Colon (tissue), 2 donors: ENCODE results near the gene PXYLP1.
"Not testable (repeated sequence)": the region's sequence is repeated elsewhere in the genome, so short reads cannot be mapped to it uniquely, and the experiment has no call there.

Experiments used
- FAIRE-seq: peaks from 2 replicates; lab custom pipeline; 2012; peaks lifted over from hg19 to GRCh38; lab: Jason Lieb, UNC
- donor health status: control.
- donor health status: control.

The PXYLP1 gene, protein sequence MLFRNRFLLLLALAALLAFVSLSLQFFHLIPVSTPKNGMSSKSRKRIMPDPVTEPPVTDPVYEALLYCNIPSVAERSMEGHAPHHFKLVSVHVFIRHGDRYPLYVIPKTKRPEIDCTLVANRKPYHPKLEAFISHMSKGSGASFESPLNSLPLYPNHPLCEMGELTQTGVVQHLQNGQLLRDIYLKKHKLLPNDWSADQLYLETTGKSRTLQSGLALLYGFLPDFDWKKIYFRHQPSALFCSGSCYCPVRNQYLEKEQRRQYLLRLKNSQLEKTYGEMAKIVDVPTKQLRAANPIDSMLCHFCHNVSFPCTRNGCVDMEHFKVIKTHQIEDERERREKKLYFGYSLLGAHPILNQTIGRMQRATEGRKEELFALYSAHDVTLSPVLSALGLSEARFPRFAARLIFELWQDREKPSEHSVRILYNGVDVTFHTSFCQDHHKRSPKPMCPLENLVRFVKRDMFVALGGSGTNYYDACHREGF

DNA sequence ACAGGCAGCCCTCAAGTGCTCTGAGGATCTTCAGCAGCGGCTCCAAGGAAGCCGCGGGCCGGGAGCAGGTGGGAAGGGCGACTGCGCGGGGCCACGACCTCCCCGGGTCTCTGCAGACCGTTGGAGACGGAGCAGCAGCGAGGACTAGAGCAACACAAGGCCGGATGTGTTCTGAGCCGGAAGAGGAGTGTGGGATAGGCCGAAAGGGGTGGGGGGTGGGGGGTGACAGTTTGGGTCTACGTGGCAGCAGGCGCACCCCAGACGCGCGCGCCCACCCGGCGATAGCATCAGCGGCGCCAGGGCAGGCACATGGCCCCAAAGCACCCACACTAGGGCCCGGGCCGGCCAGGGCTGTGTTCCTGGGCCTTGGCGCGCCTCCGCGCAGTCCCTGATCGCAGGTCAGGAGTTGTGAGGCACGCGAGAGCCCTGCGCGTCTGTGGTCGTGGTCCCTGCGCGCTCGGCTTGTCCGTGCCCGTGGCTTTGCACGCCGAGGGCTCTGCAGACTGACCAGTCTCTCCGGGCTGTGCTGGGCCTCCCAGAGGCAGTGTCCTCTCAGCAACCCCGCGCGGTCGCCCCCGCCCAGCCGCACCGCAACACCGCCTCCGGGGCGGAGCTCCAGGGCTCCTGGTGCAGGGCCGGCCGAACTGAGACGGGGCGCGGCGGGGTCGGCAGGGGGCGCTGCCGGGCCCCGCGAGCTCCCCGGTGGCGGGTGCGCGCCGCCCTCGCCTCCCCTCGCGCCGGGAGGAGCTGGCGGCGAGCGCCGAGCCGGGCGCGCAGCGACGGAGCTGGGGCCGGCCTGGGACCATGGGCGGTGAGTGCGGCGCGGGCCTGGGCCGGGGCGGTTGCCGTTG is at the start of gene PXYLP1:
Gene PXYLP1 (plus strand): TSS at position 725 of the 851 bp plus-strand sequence. CDS start 28,351 bp downstream, outside the sequence.
- FAIRE-seq = no peak

DNA sequence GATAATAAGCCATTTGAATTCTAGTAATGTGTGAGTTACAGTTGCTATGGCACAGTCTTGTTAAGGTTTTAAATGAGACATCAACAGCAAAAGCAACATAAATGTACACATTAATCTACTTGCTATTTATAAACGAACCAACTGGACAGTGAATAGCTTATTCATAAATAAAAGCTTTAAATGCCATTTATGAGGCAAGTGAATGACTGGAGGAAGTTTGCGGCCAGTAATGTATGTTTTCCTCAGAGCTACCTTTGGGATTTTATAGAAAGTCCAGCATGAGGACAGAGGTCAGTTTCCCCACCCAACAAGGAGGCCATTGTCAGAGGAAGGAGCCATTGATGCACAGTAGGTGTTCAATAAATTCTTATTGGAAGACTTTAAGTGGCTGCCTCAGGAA is 48.0 kb upstream of the PXYLP1 start:
- no peak for FAIRE-seq

GRCh38 chr3:141184430-141184829 is 47.2 kb upstream of the PXYLP1 start:
- no peak for FAIRE-seq

DNA sequence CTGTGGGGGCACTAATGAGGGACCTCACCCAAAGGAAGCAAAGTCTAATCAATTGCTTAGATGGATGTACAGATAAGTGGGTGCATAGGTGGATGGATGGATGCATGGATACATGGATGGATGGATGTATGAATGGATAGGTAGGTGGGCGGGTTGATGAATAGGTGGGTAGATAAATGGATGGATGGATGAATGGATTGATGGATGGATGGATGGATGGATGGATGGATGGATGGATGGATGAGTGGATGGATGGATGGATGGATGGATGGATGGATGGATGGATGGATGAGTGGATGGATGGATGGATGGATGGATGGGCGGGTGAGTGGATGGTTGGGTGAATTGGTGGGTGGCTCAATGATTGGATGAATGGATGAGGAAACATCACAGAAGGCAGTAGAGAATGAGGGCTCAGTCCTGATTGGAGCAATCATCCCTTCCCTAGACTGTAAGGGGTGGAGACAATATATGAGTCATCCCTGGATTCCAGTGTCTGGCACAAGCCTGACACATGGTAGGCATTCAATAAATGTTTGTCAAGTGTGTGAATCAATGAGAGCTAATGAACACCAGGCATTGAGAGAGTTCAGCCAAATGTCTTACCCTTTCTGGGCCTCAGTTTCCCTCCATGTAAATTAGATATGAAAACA is 40.4 kb upstream of the PXYLP1 start:
- no peak for FAIRE-seq

DNA sequence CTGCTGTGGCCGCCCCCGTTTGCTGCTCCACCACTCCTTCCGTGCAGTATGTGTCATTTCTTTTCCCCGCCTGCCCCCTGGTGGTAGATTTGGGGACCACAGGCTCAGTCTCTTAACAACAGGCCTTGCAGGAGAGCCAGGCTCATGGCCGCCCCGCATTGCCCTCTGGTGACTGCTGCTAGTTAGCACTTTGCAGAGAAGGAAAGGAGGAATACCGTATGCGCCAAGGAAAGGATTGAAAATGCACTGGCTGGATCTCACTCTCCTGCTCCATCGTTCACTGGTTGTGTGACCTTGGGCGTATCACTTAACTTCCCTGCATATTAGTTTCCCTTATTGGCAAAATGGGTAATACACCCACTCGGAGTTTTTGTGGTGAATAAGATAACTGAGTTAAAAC is 39.3 kb upstream of the PXYLP1 start:
- FAIRE-seq = no peak

- FAIRE-seq = no peak
Observed at GRCh38 chr3:141193066-141193830, 38.4 kb upstream of the PXYLP1 start.

GRCh38 chr3:141201122-141201521 is 30.5 kb upstream of the PXYLP1 start:
- no peak for FAIRE-seq

- FAIRE-seq = no peak
Observed at GRCh38 chr3:141202682-141203081, 28.9 kb upstream of the PXYLP1 start.

- no peak for FAIRE-seq
Observed at GRCh38 chr3:141203866-141204265, 27.8 kb upstream of the PXYLP1 start.

GRCh38 chr3:141204343-141204742 is 27.3 kb upstream of the PXYLP1 start:
- FAIRE-seq = no peak

DNA sequence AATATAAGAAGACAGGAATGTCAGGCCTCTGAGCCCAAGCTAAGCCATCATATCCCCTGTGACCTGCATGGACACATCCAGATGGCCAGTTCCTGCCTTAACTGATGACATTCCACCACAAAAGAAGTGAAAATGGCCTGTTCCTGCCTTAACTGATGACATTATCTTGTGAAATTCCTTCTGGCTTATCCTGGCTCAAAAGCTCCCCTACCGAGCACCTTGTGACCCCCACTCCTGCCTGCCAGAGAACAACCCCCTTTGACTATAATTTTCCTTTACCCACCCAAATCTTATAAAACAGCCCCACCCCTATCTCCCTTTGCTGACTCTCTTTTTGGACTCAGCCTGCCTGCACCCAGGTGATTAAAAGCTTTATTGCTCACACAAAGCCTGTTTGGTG is 20.3 kb upstream of the PXYLP1 start:
- not testable (repeated sequence) for FAIRE-seq

- FAIRE-seq = no peak
Observed at GRCh38 chr3:141212101-141212500, 19.5 kb upstream of the PXYLP1 start.

DNA sequence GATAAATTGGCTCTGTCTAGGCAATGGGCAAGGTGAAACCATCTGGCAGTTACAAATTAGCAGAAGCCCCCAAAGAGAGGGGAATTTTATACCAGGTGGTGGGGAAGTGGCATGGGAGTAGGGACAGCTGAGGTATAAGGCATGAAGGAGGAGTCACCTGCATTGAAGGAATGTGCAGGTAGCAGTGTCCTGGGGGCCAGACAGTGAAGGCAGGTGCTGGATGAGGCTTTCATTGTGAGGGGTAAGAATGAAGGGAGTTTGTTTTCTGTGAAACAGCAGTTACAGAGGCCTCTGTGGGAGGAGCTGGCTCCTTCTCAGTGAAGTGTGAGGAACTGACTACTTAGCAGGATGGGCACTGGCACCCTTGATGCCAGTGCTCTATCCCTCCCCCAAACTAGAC is 19.1 kb upstream of the PXYLP1 start:
- no peak for FAIRE-seq

DNA sequence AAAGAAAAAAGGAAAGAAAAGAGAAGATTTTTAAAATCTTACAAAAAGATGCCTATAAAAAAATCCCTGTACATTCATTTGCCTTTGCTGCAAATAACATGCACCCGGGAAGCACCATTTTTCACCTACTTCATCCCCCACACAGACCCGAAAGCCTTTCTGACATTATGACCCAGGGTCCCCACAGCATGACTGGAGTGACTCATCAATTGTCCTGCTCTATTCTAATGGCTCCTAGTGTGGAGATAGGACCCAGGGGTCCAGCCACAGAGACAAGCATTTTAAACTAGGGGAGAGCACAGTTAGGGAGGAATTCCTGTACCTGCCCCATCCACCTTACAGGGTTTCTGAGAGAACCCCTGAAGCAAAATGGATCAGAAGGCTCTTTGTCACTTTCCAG is 14.7 kb upstream of the PXYLP1 start:
- no peak for FAIRE-seq

DNA sequence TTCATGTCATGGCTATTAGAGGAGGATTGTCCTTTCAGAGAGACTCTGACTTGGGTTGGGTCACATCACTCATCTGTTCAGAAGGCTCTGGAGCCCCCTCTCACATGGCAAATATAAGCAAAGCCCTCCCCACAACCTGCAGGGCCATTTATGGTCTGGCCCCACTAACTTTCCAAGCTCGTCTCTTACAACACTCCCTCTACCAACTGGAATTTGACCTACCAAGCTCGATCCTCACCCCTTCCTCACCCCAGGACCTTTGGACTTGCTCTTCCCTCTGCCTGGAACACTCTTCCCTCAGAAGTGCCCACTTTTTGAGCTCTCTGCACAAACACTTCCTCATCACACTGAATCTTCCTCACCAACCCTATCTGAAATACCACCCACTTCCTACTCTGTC is 14.2 kb upstream of the PXYLP1 start:
- FAIRE-seq = no peak

GRCh38 chr3:141218162-141218835 is 13.3 kb upstream of the PXYLP1 start:
- FAIRE-seq = no peak

DNA sequence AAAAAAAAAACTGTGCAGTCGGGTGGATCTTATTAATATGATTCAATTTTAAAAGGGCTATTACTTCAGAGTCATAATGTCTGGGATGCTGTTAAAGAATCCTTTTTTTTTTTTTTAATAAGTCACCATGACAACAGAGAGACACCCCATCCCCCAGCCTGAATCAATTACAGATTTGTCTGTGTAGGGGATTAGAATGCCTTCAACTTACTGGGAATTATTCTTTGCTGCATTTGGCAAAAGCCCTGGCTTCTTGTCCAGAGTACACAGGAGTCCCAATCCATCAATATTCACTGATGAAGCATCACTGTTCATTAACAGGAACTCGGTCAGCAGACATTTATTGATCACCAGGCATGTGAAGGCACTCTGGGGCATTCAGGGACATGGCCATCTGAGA is 12.7 kb upstream of the PXYLP1 start:
- no peak for FAIRE-seq

DNA sequence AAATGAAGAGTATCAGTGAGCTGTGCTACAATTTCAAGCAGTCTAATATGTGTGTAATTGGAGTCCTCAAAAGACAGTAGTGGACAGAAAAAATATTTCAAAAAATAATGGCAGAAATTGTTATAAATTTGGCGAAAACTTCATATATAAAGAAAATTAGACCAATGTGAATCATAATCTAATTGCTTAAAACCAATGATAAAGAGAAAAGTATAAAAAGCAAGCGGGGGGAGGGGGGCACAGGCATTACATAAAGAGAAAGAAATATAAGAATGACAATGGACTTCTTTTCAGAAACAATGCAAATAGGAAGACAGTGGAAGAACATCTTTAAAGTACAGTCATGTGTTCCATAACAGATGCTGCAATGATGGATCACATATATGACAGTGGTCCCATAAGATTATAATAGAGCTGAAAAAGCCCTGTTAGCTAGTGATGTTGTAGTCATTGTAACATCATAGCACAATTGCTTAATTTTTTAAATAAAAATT is 7.9 kb upstream of the PXYLP1 start:
- no peak for FAIRE-seq

GRCh38 chr3:141225939-141226338 is 5.7 kb upstream of the PXYLP1 start:
- no peak for FAIRE-seq

DNA sequence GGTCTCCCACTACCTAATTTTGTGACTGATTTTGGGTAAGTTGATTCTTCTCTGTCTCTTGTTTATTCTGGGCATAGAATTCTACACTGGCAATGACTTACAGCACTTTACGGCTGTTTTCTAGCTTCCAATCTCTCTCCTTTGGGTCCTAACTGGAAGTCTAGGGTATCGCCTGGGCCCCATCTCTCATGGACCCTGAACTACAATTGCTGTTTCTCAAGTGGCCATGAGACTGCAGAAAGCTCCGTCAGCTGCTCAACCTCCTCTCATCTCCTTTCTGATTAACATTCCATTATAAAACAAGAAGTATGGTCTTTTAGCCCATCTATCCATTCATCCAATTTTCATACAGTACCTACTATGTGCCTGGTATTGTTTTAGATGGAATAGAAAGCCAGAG is 4.4 kb upstream of the PXYLP1 start:
- FAIRE-seq = no peak

GRCh38 chr3:141227752-141228151 is 3.9 kb upstream of the PXYLP1 start:
- FAIRE-seq = no peak
